ENCODE measurements around the gene THAP2.
A peak's percentile ranks its signal among the peaks of the same experiment; 100 is the strongest.
"Not testable (repeated sequence)": the region's sequence is repeated elsewhere in the genome, so short reads cannot be mapped to it uniquely, and the experiment has no call there.

THAP2 gene

GRCh38 chr12:71694099-71694820, 30.2 kb downstream of the THAP2 start:
- TF ChIP-seq CTCF (IDR thresholded peaks at IDR 0.05; ENCODE audit: insufficient read depth, low read length, poor library complexity, severe bottlenecking) = no peak
- Histone ChIP-seq H3K27me3 (replicated peaks; ENCODE audit: control insufficient read depth, insufficient read depth, low read length) (no peaks in the 10 kb centered on the region), H3K36me3 (ENCODE audit: control insufficient read depth, insufficient read depth, low read length) (peaks cover 3% of the 10 kb centered on the region; the same call in 1 of the 2 replicates), H3K4me3 (replicated peaks; ENCODE audit: low read depth, low read length) (peak overlapping the region; percentile 32)
- peak; percentile 37 for DNase-seq (ENCODE audit: extremely low read depth, insufficient read length)

- Histone ChIP-seq H3K4me3 (replicated peaks; ENCODE audit: low read depth, low read length) (no peak overlapping the region), H3K27me3 (replicated peaks; ENCODE audit: control insufficient read depth, insufficient read depth, low read length) (no peaks in the 10 kb centered on the region), H3K36me3 (ENCODE audit: control insufficient read depth, insufficient read depth, low read length) (peaks cover 8% of the 10 kb centered on the region)
- TF ChIP-seq CTCF (IDR thresholded peaks at IDR 0.05; ENCODE audit: insufficient read depth, low read length, poor library complexity, severe bottlenecking) = no peak
- DNase-seq (ENCODE audit: extremely low read depth, insufficient read length) = no peak
Observed at GRCh38 chr12:71695782-71696181, 31.7 kb downstream of the THAP2 start.

GRCh38 chr12:71702181-71702580, 38.1 kb downstream of the THAP2 start:
- DNase-seq (ENCODE audit: extremely low read depth, insufficient read length); H3K36me3 ChIP-seq (ENCODE audit: control insufficient read depth, insufficient read depth, low read length); H3K4me3 ChIP-seq (replicated peaks; ENCODE audit: low read depth, low read length); H3K27me3 ChIP-seq (replicated peaks; ENCODE audit: control insufficient read depth, insufficient read depth, low read length): not testable (repeated sequence)

GRCh38 chr12:71702590-71702989, 38.5 kb downstream of the THAP2 start:
- Histone ChIP-seq H3K27me3 (replicated peaks; ENCODE audit: control insufficient read depth, insufficient read depth, low read length) (no peaks in the 10 kb centered on the region), H3K36me3 (ENCODE audit: control insufficient read depth, insufficient read depth, low read length) (peaks cover 8% of the 10 kb centered on the region), H3K4me3 (replicated peaks; ENCODE audit: low read depth, low read length) (no peak overlapping the region)
- no peak for TF ChIP-seq CTCF (IDR thresholded peaks at IDR 0.05; ENCODE audit: insufficient read depth, low read length, poor library complexity, severe bottlenecking)
- DNase-seq (ENCODE audit: extremely low read depth, insufficient read length) = no peak

GRCh38 chr12:71703206-71703605, 39.1 kb downstream of the THAP2 start:
- Histone ChIP-seq H3K4me3 (replicated peaks; ENCODE audit: low read depth, low read length) (no peak overlapping the region), H3K27me3 (replicated peaks; ENCODE audit: control insufficient read depth, insufficient read depth, low read length) (no peaks in the 10 kb centered on the region), H3K36me3 (ENCODE audit: control insufficient read depth, insufficient read depth, low read length) (peaks cover 8% of the 10 kb centered on the region)
- DNase-seq (ENCODE audit: extremely low read depth, insufficient read length) = no peak
- TF ChIP-seq CTCF (IDR thresholded peaks at IDR 0.05; ENCODE audit: insufficient read depth, low read length, poor library complexity, severe bottlenecking) = no peak

- Histone ChIP-seq H3K36me3 (ENCODE audit: control insufficient read depth, insufficient read depth, low read length) (peaks cover 6% of the 10 kb centered on the region), H3K27me3 (replicated peaks; ENCODE audit: control insufficient read depth, insufficient read depth, low read length) (no peaks in the 10 kb centered on the region), H3K4me3 (replicated peaks; ENCODE audit: low read depth, low read length) (no peak overlapping the region)
- DNase-seq (ENCODE audit: extremely low read depth, insufficient read length) = no peak
- no peak for TF ChIP-seq CTCF (IDR thresholded peaks at IDR 0.05; ENCODE audit: insufficient read depth, low read length, poor library complexity, severe bottlenecking)
Observed at GRCh38 chr12:71704920-71705319, 40.8 kb downstream of the THAP2 start.
